ENCODE measurements around the gene DCAF5.
A peak's percentile ranks its signal among the peaks of the same experiment; 100 is the strongest.

DCAF5 gene

GRCh38 chr14:69055999-69056788 is 96.7 kb downstream of the DCAF5 start:
- no peaks in the 10 kb centered on the region for H3K27me3 Mint-ChIP-seq (ENCODE audit: low read depth, poor library complexity)
- H3K9me3 Mint-ChIP-seq: no peaks in the 10 kb centered on the region
- peaks cover 27% of the 10 kb centered on the region for H3K4me1 Mint-ChIP-seq
- no peak for DNase-seq
- H3K36me3 Mint-ChIP-seq (ENCODE audit: low read depth): peaks cover 53% of the 10 kb centered on the region
- no peak overlapping the region for H3K27ac Mint-ChIP-seq
- no peak overlapping the region for H3K4me3 Mint-ChIP-seq
- TF ChIP-seq, protein P1, sequence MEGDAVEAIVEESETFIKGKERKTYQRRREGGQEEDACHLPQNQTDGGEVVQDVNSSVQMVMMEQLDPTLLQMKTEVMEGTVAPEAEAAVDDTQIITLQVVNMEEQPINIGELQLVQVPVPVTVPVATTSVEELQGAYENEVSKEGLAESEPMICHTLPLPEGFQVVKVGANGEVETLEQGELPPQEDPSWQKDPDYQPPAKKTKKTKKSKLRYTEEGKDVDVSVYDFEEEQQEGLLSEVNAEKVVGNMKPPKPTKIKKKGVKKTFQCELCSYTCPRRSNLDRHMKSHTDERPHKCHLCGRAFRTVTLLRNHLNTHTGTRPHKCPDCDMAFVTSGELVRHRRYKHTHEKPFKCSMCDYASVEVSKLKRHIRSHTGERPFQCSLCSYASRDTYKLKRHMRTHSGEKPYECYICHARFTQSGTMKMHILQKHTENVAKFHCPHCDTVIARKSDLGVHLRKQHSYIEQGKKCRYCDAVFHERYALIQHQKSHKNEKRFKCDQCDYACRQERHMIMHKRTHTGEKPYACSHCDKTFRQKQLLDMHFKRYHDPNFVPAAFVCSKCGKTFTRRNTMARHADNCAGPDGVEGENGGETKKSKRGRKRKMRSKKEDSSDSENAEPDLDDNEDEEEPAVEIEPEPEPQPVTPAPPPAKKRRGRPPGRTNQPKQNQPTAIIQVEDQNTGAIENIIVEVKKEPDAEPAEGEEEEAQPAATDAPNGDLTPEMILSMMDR (IDR thresholded peaks at IDR 0.05): no peak

GRCh38 chr14:69055125-69055524 is 97.8 kb downstream of the DCAF5 start:
- TF ChIP-seq, protein P1 (IDR thresholded peaks at IDR 0.05): no peak
- Mint-ChIP-seq H3K4me1 (peaks cover 35% of the 10 kb centered on the region), H3K27ac (no peak overlapping the region), H3K27me3 (ENCODE audit: low read depth, poor library complexity) (no peaks in the 10 kb centered on the region), H3K4me3 (no peak overlapping the region), H3K9me3 (no peaks in the 10 kb centered on the region), H3K36me3 (ENCODE audit: low read depth) (peaks cover 50% of the 10 kb centered on the region)
- no peak for DNase-seq

DNA sequence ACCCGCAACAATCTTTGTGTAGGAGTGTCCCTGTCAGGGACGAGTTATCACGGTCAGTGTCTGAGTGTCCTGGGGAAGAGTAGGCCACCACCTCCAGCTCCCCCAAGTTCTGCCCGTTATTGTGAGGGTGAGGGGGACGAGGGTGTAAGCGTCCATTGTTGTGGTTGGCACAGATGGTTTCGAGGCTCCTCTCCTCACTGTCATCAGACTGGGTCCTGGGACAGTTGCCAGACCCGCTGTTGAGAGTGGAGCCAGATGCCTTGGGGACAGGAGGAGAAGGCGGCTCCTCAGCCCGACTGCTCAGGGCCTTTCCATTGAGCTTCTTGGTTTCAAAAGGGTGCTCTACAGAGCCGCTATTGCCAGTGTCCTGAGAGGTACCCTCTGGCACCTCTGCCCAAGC is 98.9 kb downstream of the DCAF5 start:
- TF ChIP-seq, protein P1 (IDR thresholded peaks at IDR 0.05): no peak
- DNase-seq: no peak
- H3K36me3 Mint-ChIP-seq (ENCODE audit: low read depth): peaks cover 42% of the 10 kb centered on the region

GRCh38 chr14:69052181-69052601 is 100.7 kb downstream of the DCAF5 start:
- Mint-ChIP-seq H3K27ac (peak overlapping the region; percentile 65), H3K36me3 (ENCODE audit: low read depth) (peaks cover 36% of the 10 kb centered on the region), H3K27me3 (ENCODE audit: low read depth, poor library complexity) (no peaks in the 10 kb centered on the region), H3K9me3 (no peaks in the 10 kb centered on the region), H3K4me1 (peaks cover 32% of the 10 kb centered on the region), H3K4me3 (no peak overlapping the region)
- no peak for DNase-seq
- TF ChIP-seq, protein P1 (IDR thresholded peaks at IDR 0.05): no peak

More for the DNA sequence above, 98.9 kb downstream of the DCAF5 start:
- Mint-ChIP-seq H3K4me3 (no peak overlapping the region), H3K27ac (no peak overlapping the region), H3K9me3 (no peaks in the 10 kb centered on the region), H3K4me1 (peaks cover 35% of the 10 kb centered on the region), H3K27me3 (ENCODE audit: low read depth, poor library complexity) (no peaks in the 10 kb centered on the region)

DNA sequence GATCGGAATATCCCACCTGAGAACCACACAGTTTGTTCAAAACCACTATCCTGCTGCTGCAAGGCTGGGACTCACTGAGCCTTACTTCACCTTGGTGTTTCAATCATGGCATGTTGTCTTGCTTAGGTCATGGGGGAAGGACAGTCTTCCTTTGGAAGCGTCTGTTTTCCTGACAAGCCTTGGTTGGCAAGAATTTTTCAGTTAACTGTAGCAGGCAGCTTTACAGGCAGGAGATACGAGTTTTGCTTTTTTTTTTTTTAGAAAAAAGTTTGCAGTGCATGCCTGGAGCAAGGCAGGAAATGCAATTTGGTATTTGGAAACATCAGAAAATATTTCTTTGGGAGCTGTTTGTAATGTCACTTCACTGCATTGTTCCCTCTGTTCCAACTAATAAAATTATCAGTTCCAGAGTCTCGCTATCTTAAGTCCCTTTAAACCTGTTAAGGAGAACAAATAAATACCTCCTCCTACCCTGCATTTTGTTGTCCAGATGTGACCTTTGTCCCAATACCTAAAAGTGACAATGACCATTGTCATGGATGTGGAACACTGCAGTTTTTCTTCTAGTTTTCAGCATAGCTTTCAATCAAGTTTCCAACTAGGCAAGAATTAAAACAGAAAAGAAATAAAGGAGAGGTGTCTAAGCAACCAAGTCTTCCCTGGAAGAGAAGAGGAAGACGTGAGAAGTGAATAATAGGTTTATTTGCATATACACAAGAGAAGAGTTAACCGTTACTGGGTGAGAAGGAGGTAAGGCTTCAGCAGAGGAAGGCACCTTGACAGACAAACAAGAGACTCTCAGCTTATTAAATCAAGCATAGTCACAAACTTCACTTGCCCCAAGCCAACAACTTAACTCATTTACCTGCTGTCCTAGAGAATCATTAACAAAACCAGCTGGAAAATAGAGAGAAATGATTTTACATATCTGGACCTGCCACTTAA is 102.4 kb downstream of the DCAF5 start:
- Mint-ChIP-seq H3K36me3 (ENCODE audit: low read depth) (peaks cover 26% of the 10 kb centered on the region), H3K4me1 (peaks cover 35% of the 10 kb centered on the region), H3K9me3 (no peaks in the 10 kb centered on the region), H3K4me3 (no peak overlapping the region), H3K27ac (no peak overlapping the region), H3K27me3 (ENCODE audit: low read depth, poor library complexity) (no peaks in the 10 kb centered on the region)
- no peak for DNase-seq
- TF ChIP-seq, protein P1 (IDR thresholded peaks at IDR 0.05): no peak

All from nephron progenitor cell (in vitro differentiated cells).